ENCODE measurements around the gene RBPJL.

DNA sequence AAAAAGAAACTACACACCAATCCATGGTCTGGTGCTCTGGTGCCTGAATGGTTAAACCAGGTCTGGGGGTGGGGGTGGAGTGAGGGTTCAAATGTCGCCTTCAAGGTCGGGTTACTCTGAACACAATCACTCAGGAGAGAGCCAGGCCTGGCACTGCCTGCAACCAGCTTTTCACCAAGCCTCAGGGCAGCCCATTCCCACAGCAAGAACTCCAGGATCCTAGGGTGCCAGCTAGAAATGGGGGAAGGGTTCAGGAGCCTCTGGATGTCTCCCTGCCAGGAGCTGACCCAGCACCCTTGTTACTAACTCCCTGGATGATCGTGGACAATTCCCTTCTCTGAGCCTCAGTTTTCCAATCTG lies 34.9 kb downstream of the RBPJL start:
- TF ChIP-seq, protein P1, sequence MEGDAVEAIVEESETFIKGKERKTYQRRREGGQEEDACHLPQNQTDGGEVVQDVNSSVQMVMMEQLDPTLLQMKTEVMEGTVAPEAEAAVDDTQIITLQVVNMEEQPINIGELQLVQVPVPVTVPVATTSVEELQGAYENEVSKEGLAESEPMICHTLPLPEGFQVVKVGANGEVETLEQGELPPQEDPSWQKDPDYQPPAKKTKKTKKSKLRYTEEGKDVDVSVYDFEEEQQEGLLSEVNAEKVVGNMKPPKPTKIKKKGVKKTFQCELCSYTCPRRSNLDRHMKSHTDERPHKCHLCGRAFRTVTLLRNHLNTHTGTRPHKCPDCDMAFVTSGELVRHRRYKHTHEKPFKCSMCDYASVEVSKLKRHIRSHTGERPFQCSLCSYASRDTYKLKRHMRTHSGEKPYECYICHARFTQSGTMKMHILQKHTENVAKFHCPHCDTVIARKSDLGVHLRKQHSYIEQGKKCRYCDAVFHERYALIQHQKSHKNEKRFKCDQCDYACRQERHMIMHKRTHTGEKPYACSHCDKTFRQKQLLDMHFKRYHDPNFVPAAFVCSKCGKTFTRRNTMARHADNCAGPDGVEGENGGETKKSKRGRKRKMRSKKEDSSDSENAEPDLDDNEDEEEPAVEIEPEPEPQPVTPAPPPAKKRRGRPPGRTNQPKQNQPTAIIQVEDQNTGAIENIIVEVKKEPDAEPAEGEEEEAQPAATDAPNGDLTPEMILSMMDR (IDR thresholded peaks at IDR 0.05): no peak
- TF ChIP-seq POLR2A (IDR thresholded peaks at IDR 0.05): no peak
- TF ChIP-seq EP300 (IDR thresholded peaks at IDR 0.05; ENCODE audit: low read depth): no peak
